GM19397 (cell line): Measurements from ENCODE around the gene SPARC.

Experiments used
- ATAC-seq: cut with Tn5 transposase; IDR thresholded peaks from one replicate; pipeline ENCODE4 v1.9.1; 2021; ENCODE audit warnings: mild to moderate bottlenecking, moderate library complexity; ENCODE audit not compliant: unreplicated experiment

SPARC gene

GRCh38 chr5:151627650-151628049 is 59.1 kb downstream of the SPARC start:
- ATAC-seq: no peak

- ATAC-seq: no peak
Measured at GRCh38 chr5:151625285-151625684, 61.4 kb downstream of the SPARC start.

GRCh38 chr5:151624476-151624875 is 62.2 kb downstream of the SPARC start:
- ATAC-seq: no peak

- ATAC-seq: no peak
Measured at GRCh38 chr5:151622367-151623088, 64.2 kb downstream of the SPARC start.

- ATAC-seq: no peak
Measured at GRCh38 chr5:151620461-151620840, 66.3 kb downstream of the SPARC start.

GRCh38 chr5:151619812-151620460 is 66.8 kb downstream of the SPARC start:
- no peak for ATAC-seq

GRCh38 chr5:151618907-151619306 is 67.8 kb downstream of the SPARC start:
- no peak for ATAC-seq

- ATAC-seq: no peak
Measured at GRCh38 chr5:151617841-151618710, 68.6 kb downstream of the SPARC start.

GRCh38 chr5:151617383-151617840 is 69.3 kb downstream of the SPARC start:
- no peak for ATAC-seq

GRCh38 chr5:151615431-151615830 is 71.3 kb downstream of the SPARC start:
- ATAC-seq: no peak

GRCh38 chr5:151614565-151614964 is 72.2 kb downstream of the SPARC start:
- ATAC-seq: no peak

GRCh38 chr5:151612689-151613427 is 73.9 kb downstream of the SPARC start:
- peak; percentile 78 for ATAC-seq

- ATAC-seq: no peak
Measured at GRCh38 chr5:151611127-151611775, 75.5 kb downstream of the SPARC start.
